CD14-positive monocyte (primary cell): Measurements from ENCODE around the gene SLC25A51. TPM values are rescaled to one million over a fixed set of nuclear protein-coding genes. Genes with fewer than 3 reads are reported as not detected.

Source experiments
- DNase-seq, 3 donors: peaks; one replicate each; pipeline ENCODE4 v3.0.0-alpha.2; 2011 to 2022
- H2AFZ ChIP-seq: 2 replicates; pipeline ENCODE4 v1.6.0; 2012; ENCODE audit warnings: mild to moderate bottlenecking, low read depth, low read length, inconsistent platforms; ENCODE audit not compliant: insufficient read depth, poor library complexity, severe bottlenecking
- H3K27ac ChIP-seq, 2 donors: 1 replicate in 1 of 2; 2 replicates in 1 of 2; pipeline ENCODE4 v1.5.1; 2012 to 2013; ENCODE audit warnings: low read length in 2 of 2, control low read depth in 1 of 2, inconsistent platforms in 1 of 2, low read depth in 1 of 2, mild to moderate bottlenecking in 1 of 2
- H3K27me3 ChIP-seq, 2 donors: one replicate each; pipeline versions ENCODE4 v1.6.0 to v1.6.1; 2011 to 2013; ENCODE audit warnings: low read length in 2 of 2; ENCODE audit not compliant: control insufficient read depth in 2 of 2, insufficient read depth in 2 of 2
- H3K36me3 ChIP-seq, 2 donors: replicated peaks in 1 of 2; 1 replicate in 1 of 2; 2 replicates in 1 of 2; pipeline versions ENCODE4 v1.5.1 to v1.6.1; 2012 to 2013; ENCODE audit warnings: low read length in 2 of 2, control low read depth in 1 of 2, inconsistent platforms in 1 of 2, mild to moderate bottlenecking in 1 of 2; ENCODE audit not compliant: insufficient read depth in 2 of 2, control insufficient read depth in 1 of 2
- H3K4me1 ChIP-seq, 2 donors: 1 replicate in 1 of 2; 2 replicates in 1 of 2; pipeline versions ENCODE4 v1.5.1 to v1.6.1; 2012 to 2013; ENCODE audit warnings: low read length in 2 of 2, control low read depth in 1 of 2, inconsistent platforms in 1 of 2, mild to moderate bottlenecking in 1 of 2, moderate library complexity in 1 of 2; ENCODE audit not compliant: insufficient read depth in 2 of 2, control insufficient read depth in 1 of 2
- H3K4me2 ChIP-seq: replicated peaks from 2 replicates; pipeline ENCODE3; 2012; ENCODE audit warnings: low read length, moderate library complexity, mild to moderate bottlenecking; ENCODE audit not compliant: poor library complexity, severe bottlenecking; ENCODE audit errors: extremely low read depth
- H3K4me3 ChIP-seq, 3 experiments: fragments of 200-600 bp in 1 of 3; sonication (generic) in 1 of 3; replicated peaks in 1 of 3; 1 replicate in 2 of 3; 2 replicates in 1 of 3; pipeline ENCODE4 v1.5.1; 2011 to 2013; ENCODE audit warnings: low read length in 3 of 3, mild to moderate bottlenecking in 3 of 3, control low read depth in 2 of 3, low read depth in 2 of 3, inconsistent platforms in 1 of 3, moderate library complexity in 1 of 3
- H3K79me2 ChIP-seq: 2 replicates; pipeline ENCODE4 v1.6.0; 2012; ENCODE audit warnings: mild to moderate bottlenecking, control low read depth, inconsistent platforms, low read length, moderate library complexity; ENCODE audit not compliant: insufficient read depth
- H3K9ac ChIP-seq: 2 replicates; pipeline ENCODE4 v1.6.0; 2017; ENCODE audit warnings: low read length, mild to moderate bottlenecking; ENCODE audit not compliant: insufficient read depth, poor library complexity, severe bottlenecking
- H3K9me3 ChIP-seq, 2 donors: replicated peaks in 1 of 2; 1 replicate in 1 of 2; 2 replicates in 1 of 2; pipeline versions ENCODE4 v1.5.1 to v1.6.1; 2012 to 2013; ENCODE audit warnings: low read length in 2 of 2, control low read depth in 1 of 2; ENCODE audit not compliant: control insufficient read depth in 1 of 2, insufficient read depth in 1 of 2
- H4K20me1 ChIP-seq: 2 replicates; pipeline ENCODE4 v1.6.0; 2012; ENCODE audit warnings: mild to moderate bottlenecking, low read length, control low read depth, moderate library complexity; ENCODE audit not compliant: insufficient read depth
- H3K27ac Mint-ChIP-seq, 7 donors: one replicate each; pipeline ENCODE4 v1.8.0; 2020; ENCODE audit warnings: mild to moderate bottlenecking in 7 of 7, mixed read lengths in 7 of 7, moderate library complexity in 6 of 7, inconsistent platforms in 2 of 7
- H3K27me3 Mint-ChIP-seq, 3 donors: one replicate each; pipeline ENCODE4 v1.8.0; 2021 to 2022; ENCODE audit warnings: low read depth in 3 of 3, mild to moderate bottlenecking in 3 of 3, mixed read lengths in 3 of 3, moderate library complexity in 3 of 3, inconsistent platforms in 1 of 3
- H3K36me3 Mint-ChIP-seq, 2 donors: one replicate each; pipeline ENCODE4 v1.8.0; 2020; ENCODE audit warnings: mixed read lengths in 2 of 2, inconsistent platforms in 1 of 2, mild to moderate bottlenecking in 1 of 2
- H3K4me1 Mint-ChIP-seq: one replicate; pipeline ENCODE4 v1.8.0; 2020; ENCODE audit warnings: mild to moderate bottlenecking, mixed read lengths
- H3K4me3 Mint-ChIP-seq, 2 donors: one replicate each; pipeline ENCODE4 v1.8.0; 2020; ENCODE audit warnings: mild to moderate bottlenecking in 2 of 2, mixed read lengths in 2 of 2, moderate library complexity in 1 of 2
- H3K9me3 Mint-ChIP-seq, 7 donors: one replicate each; pipeline ENCODE4 v1.8.0; 2020 to 2022; ENCODE audit warnings: mixed read lengths in 7 of 7, mild to moderate bottlenecking in 6 of 7, moderate library complexity in 6 of 7, inconsistent platforms in 2 of 7
- CTCF ChIP-seq: fragments of 200-600 bp; IDR thresholded peaks from one replicate; pipeline ENCODE4 v1.8.0; 2022; ENCODE audit warnings: antibody characterized with exemption, mild to moderate bottlenecking
- WGBS: methylation state at CpG from one replicate; pipeline ENCODE4 v1.1.5; 2013; ENCODE audit warnings: missing lambda C conversion rate; ENCODE audit not compliant: insufficient coverage; 5-methylcytosine and 5-hydroxymethylcytosine counted together
- intact Hi-C, 2 donors: fragments of 100-400 bp; cut with micrococcal nuclease; formaldehyde crosslinking; loops; one replicate each; pipeline versions ENCODE4 v1.15.0 to v1.15.1; 2023
- polyA plus RNA-seq, 3 donors: library from polyadenylated mRNA; depleted of rRNA in 1 of 3; unstranded in 2 of 3; stranded (reverse) in 1 of 3; fragments of 300-500 nt in 2 of 3; fragments of >200 nt in 1 of 3; fragmentation: Illumina TruSeq in 2 of 3; gene quantifications; 1 replicate in 2 of 3; 2 replicates in 1 of 3; pipeline ENCODE4 v1.2.3, GENCODE V29; 2012 to 2021

SLC25A51 gene
- polyA plus RNA-seq, 3 donors: 5.9 to 12.4 (median 8.9) TPM

- H3K27ac Mint-ChIP-seq: peak overlapping the region; percentile 92 to 98 (median 96)
- Histone ChIP-seq H3K36me3 (no peaks in the 10 kb centered on the region), H3K79me2 (no peaks in the 10 kb centered on the region), H3K27ac (peak overlapping the region; percentile 86 to 87), H3K9ac (peak overlapping the region; percentile 9), H3K9me3 (no peaks in the 10 kb centered on the region), H3K4me2 (peak overlapping the region; percentile 45), H3K4me3 (peak overlapping the region in 1 of 3 experiments; percentile 25), H3K27me3 (no peaks in the 10 kb centered on the region), H2AFZ (peak overlapping the region; percentile 24), H4K20me1 (no peaks in the 10 kb centered on the region), H3K4me1 (peaks cover 44 to 50% of the 10 kb centered on the region in 2 donors)
- H3K36me3 Mint-ChIP-seq: no peaks in the 10 kb centered on the region
- no peaks in the 10 kb centered on the region for H3K9me3 Mint-ChIP-seq
- DNase-seq: peak in 2 of 3 donors; percentile 23 to 64
- WGBS: no CpG with 5 or more reads among the region's 3 CpGs
- peaks cover 51% of the 10 kb centered on the region for H3K4me1 Mint-ChIP-seq
- TF ChIP-seq CTCF: no peak
- H3K27me3 Mint-ChIP-seq: peaks cover 0 to 2% (median 2%) of the 10 kb centered on the region in 3 donors
- no peak overlapping the region for H3K4me3 Mint-ChIP-seq
- intact Hi-C loops: loop anchor here in 1 of 2 donors (10.0 kb wide), 3 partner anchors 125 to 425 kb away; partner anchors contain the start of genes EXOSC3, POLR1E and TOMM5
Observed at GRCh38 chr9:37909326-37909725, 5.4 kb upstream of the SLC25A51 start.

GRCh38 chr9:37908698-37909186, 4.8 kb upstream of the SLC25A51 start:
- no peaks in the 10 kb centered on the region for H3K36me3 ChIP-seq
- peak overlapping the region; percentile 34 to 70 for H3K4me3 Mint-ChIP-seq
- peak overlapping the region; percentile 86 to 87 for H3K27ac ChIP-seq
- DNase-seq: peak; percentile 94 to 99 (median 98)
- no peaks in the 10 kb centered on the region for H4K20me1 ChIP-seq
- intact Hi-C loops: loop anchor here in 1 of 2 donors (10.0 kb wide), 3 partner anchors 124 to 424 kb away; partner anchors contain the start of genes EXOSC3, POLR1E and TOMM5
- no peaks in the 10 kb centered on the region for H3K79me2 ChIP-seq
- peak overlapping the region; percentile 9 for H3K9ac ChIP-seq
- H3K27me3 Mint-ChIP-seq: peaks cover 0 to 2% (median 2%) of the 10 kb centered on the region in 3 donors
- H3K27ac Mint-ChIP-seq: peak overlapping the region; percentile 92 to 98 (median 96)
- 7% methylated on average over 2 of the region's 4 CpGs for WGBS
- no peaks in the 10 kb centered on the region for H3K9me3 ChIP-seq
- no peaks in the 10 kb centered on the region for H3K9me3 Mint-ChIP-seq
- peaks cover 52% of the 10 kb centered on the region for H3K4me1 Mint-ChIP-seq
- H2AFZ ChIP-seq: peak overlapping the region; percentile 24
- no peaks in the 10 kb centered on the region for H3K36me3 Mint-ChIP-seq
- peak overlapping the region in 1 of 3 experiments; percentile 25 for H3K4me3 ChIP-seq
- peak overlapping the region; percentile 45 for H3K4me2 ChIP-seq
- peaks cover 45 to 54% of the 10 kb centered on the region in 2 donors for H3K4me1 ChIP-seq
- no peaks in the 10 kb centered on the region for H3K27me3 ChIP-seq
- TF ChIP-seq CTCF: no peak
